GM21737 (cell line): ENCODE measurements around the gene OR5AP2.
"Not testable (repeated sequence)": the region's sequence is repeated elsewhere in the genome, so short reads cannot be mapped to it uniquely, and the experiment has no call there.

Source experiments
- ATAC-seq: cut with Tn5 transposase; IDR thresholded peaks from one replicate; pipeline ENCODE4 v1.9.1; 2021; ENCODE audit warnings: mild to moderate bottlenecking, moderate library complexity; ENCODE audit not compliant: unreplicated experiment

The OR5AP2 gene

GRCh38 chr11:56642339-56642738 is at the start of gene OR5AP2:
Gene OR5AP2, minus strand, starts transcription at chr11:56642439. Its CDS starts 0 bp downstream, at chr11:56642439.
- ATAC-seq: no peak

- not testable (repeated sequence) for ATAC-seq
These were observed 48.9 kb upstream of the OR5AP2 start for GRCh38 chr11:56691179-56691578.

- ATAC-seq: no peak
These were observed 46.4 kb upstream of the OR5AP2 start for GRCh38 chr11:56688554-56689100.

- ATAC-seq: no peak
These were observed 28.7 kb upstream of the OR5AP2 start for GRCh38 chr11:56670984-56671383.

- no peak for ATAC-seq
These were observed 21.1 kb upstream of the OR5AP2 start, which contains the start of gene OR5AR1 for GRCh38 chr11:56663386-56663785. Gene OR5AR1, plus strand, starts transcription at chr11:56663686. Its CDS starts 0 bp downstream, at chr11:56663686.

GRCh38 chr11:56659755-56660154 is 17.5 kb upstream of the OR5AP2 start:
- no peak for ATAC-seq

GRCh38 chr11:56637500-56637899 is 4.7 kb downstream of the OR5AP2 start:
- no peak for ATAC-seq

- ATAC-seq: no peak
These were observed 5.4 kb downstream of the OR5AP2 start for GRCh38 chr11:56636861-56637260.

GRCh38 chr11:56632329-56632728 is 9.9 kb downstream of the OR5AP2 start:
- ATAC-seq: no peak

- ATAC-seq: no peak
These were observed 16.3 kb downstream of the OR5AP2 start for GRCh38 chr11:56625946-56626345.

GRCh38 chr11:56624661-56625110 is 17.6 kb downstream of the OR5AP2 start:
- ATAC-seq: no peak

GRCh38 chr11:56611174-56611573 is 31.1 kb downstream of the OR5AP2 start:
- no peak for ATAC-seq

GRCh38 chr11:56592088-56592717 is 50.0 kb downstream of the OR5AP2 start:
- not testable (repeated sequence) for ATAC-seq
